SK-N-MC (cell line): Measurements from ENCODE around the gene KCNJ6.

Source experiments
- DNase-seq: peaks from one replicate; pipeline ENCODE4 v3.0.0-alpha.2; 2011; ENCODE audit warnings: low read depth, low spot score
- H3K27ac ChIP-seq: fragments of 200-600 bp; sonication (generic); 2 replicates; pipeline ENCODE4 v1.5.1; 2016; ENCODE audit warnings: mixed run types
- H3K36me3 ChIP-seq: fragments of 200-600 bp; sonication (generic); 2 replicates; pipeline ENCODE4 v1.6.1; 2017; ENCODE audit warnings: antibody characterized with exemption, low read length, mixed read lengths; ENCODE audit not compliant: insufficient read depth
- H3K4me3 ChIP-seq: fragments of 200-600 bp; sonication (generic); 2 replicates; pipeline ENCODE4 v1.5.1; 2016
- H3K9ac ChIP-seq: fragments of 200-600 bp; sonication (generic); 2 replicates; pipeline ENCODE4 v1.8.0; 2017; ENCODE audit warnings: mixed run types, mixed read lengths; ENCODE audit not compliant: insufficient read length
- H3K9me3 ChIP-seq: fragments of 200-600 bp; sonication (generic); 2 replicates; pipeline ENCODE4 v1.6.1; 2017; ENCODE audit warnings: low read depth, mild to moderate bottlenecking, antibody characterized with exemption, low read length, moderate library complexity, mixed read lengths
- EZH2 ChIP-seq: fragments of 200-600 bp; sonication (generic); IDR thresholded peaks from one replicate; pipeline ENCODE4 v1.6.1; 2017; ENCODE audit warnings: antibody characterized with exemption
- FOXP2 ChIP-seq: optimal IDR thresholded peaks from 2 replicates; pipeline ENCODE3; 2011; ENCODE audit warnings: mild to moderate bottlenecking, moderate library complexity; ENCODE audit not compliant: insufficient read depth; ENCODE audit errors: extremely low read length, control extremely low read depth
- POLR2AphosphoS5 ChIP-seq: IDR thresholded peaks from 2 replicates; pipeline ENCODE4 v1.6.1; 2012; ENCODE audit warnings: mild to moderate bottlenecking, low read depth, low read length, borderline replicate concordance

The KCNJ6 gene

GRCh38 chr21:37683396-37684114, 232.7 kb downstream of the KCNJ6 start:
- no peak for TF ChIP-seq EZH2
- no peak for TF ChIP-seq POLR2AphosphoS5
- no peak for TF ChIP-seq FOXP2
- Histone ChIP-seq H3K4me3 (no peak overlapping the region), H3K9me3 (no peaks in the 10 kb centered on the region), H3K36me3 (no peaks in the 10 kb centered on the region), H3K27ac (no peak overlapping the region), H3K9ac (no peak overlapping the region)
- DNase-seq, result no peak

GRCh38 chr21:37682966-37683365, 233.3 kb downstream of the KCNJ6 start:
- DNase-seq, result no peak
- Histone ChIP-seq H3K9me3 (no peaks in the 10 kb centered on the region), H3K36me3 (no peaks in the 10 kb centered on the region), H3K4me3 (no peak overlapping the region), H3K27ac (no peak overlapping the region), H3K9ac (no peak overlapping the region)
- TF ChIP-seq FOXP2 (no peak), POLR2AphosphoS5 (no peak), EZH2 (no peak)

GRCh38 chr21:37677006-37677405, 239.3 kb downstream of the KCNJ6 start:
- TF ChIP-seq FOXP2 (no peak), POLR2AphosphoS5 (no peak), EZH2 (no peak)
- H3K9ac ChIP-seq, result no peak overlapping the region
- no peak for DNase-seq

GRCh38 chr21:37675202-37675801, 241.0 kb downstream of the KCNJ6 start:
- Histone ChIP-seq H3K9me3 (no peaks in the 10 kb centered on the region), H3K36me3 (no peaks in the 10 kb centered on the region), H3K9ac (no peak overlapping the region), H3K4me3 (no peak overlapping the region), H3K27ac (no peak overlapping the region)
- no peak for TF ChIP-seq FOXP2
- no peak for TF ChIP-seq EZH2
- no peak for TF ChIP-seq POLR2AphosphoS5
- DNase-seq, result no peak

More at GRCh38 chr21:37677006-37677405, 239.3 kb downstream of the KCNJ6 start:
- no peak overlapping the region for H3K27ac ChIP-seq
- no peaks in the 10 kb centered on the region for H3K9me3 ChIP-seq
- H3K36me3 ChIP-seq, result no peaks in the 10 kb centered on the region
- no peak overlapping the region for H3K4me3 ChIP-seq

GRCh38 chr21:37673801-37674575, 242.3 kb downstream of the KCNJ6 start:
- Histone ChIP-seq H3K36me3 (no peaks in the 10 kb centered on the region), H3K27ac (no peak overlapping the region), H3K4me3 (no peak overlapping the region), H3K9ac (no peak overlapping the region), H3K9me3 (no peaks in the 10 kb centered on the region)
- no peak for TF ChIP-seq POLR2AphosphoS5
- TF ChIP-seq FOXP2, result no peak
- no peak for TF ChIP-seq EZH2
- no peak for DNase-seq

GRCh38 chr21:37671381-37671780, 244.9 kb downstream of the KCNJ6 start:
- H3K36me3 ChIP-seq, result no peaks in the 10 kb centered on the region
- DNase-seq, result no peak
- H3K9ac ChIP-seq, result no peak overlapping the region
- no peak for TF ChIP-seq FOXP2
- TF ChIP-seq POLR2AphosphoS5, result no peak
- TF ChIP-seq EZH2, result no peak
- H3K4me3 ChIP-seq, result no peak overlapping the region
- H3K27ac ChIP-seq, result no peak overlapping the region
- no peaks in the 10 kb centered on the region for H3K9me3 ChIP-seq

- Histone ChIP-seq H3K9ac (no peak overlapping the region), H3K27ac (no peak overlapping the region), H3K4me3 (no peak overlapping the region), H3K9me3 (no peaks in the 10 kb centered on the region), H3K36me3 (no peaks in the 10 kb centered on the region)
- TF ChIP-seq FOXP2, result no peak
- no peak for TF ChIP-seq EZH2
- TF ChIP-seq POLR2AphosphoS5, result no peak
- DNase-seq, result no peak
Observed at GRCh38 chr21:37670883-37671282, 245.4 kb downstream of the KCNJ6 start.

GRCh38 chr21:37669249-37669648, 247.0 kb downstream of the KCNJ6 start:
- no peak overlapping the region for H3K9ac ChIP-seq
- no peak for DNase-seq
- H3K4me3 ChIP-seq, result no peak overlapping the region
- no peak for TF ChIP-seq FOXP2
- TF ChIP-seq EZH2, result no peak
- TF ChIP-seq POLR2AphosphoS5, result no peak
- H3K27ac ChIP-seq, result no peak overlapping the region
- H3K9me3 ChIP-seq, result no peaks in the 10 kb centered on the region
- no peaks in the 10 kb centered on the region for H3K36me3 ChIP-seq
